Astrocyte of the cerebellum (primary cell): ENCODE data around the gene TRIM44.
"Not testable (repeated sequence)": the region's sequence is repeated elsewhere in the genome, so short reads cannot be mapped to it uniquely, and the experiment has no call there.

Experiments
- DNase-seq: peaks from one replicate; pipeline ENCODE4 v3.0.0-alpha.2; 2011; ENCODE audit warnings: low read depth
- H3K4me3 ChIP-seq: 2 replicates; pipeline ENCODE4 v1.5.1; 2011; ENCODE audit warnings: mild to moderate bottlenecking, low read depth, low read length, moderate library complexity
- CTCF ChIP-seq: IDR thresholded peaks from 2 replicates; pipeline ENCODE4 v1.5.1; 2012; ENCODE audit warnings: low read length, low read depth, moderate library complexity, mild to moderate bottlenecking; ENCODE audit errors: missing control alignments
- in situ Hi-C: cut with HindIII; loops from 2 replicates; pipeline ENCODE4 v1.10.0; 2017; ENCODE audit warnings: low sequenced_read_pairs

The TRIM44 gene

GRCh38 chr11:35752115-35752514, 89.5 kb downstream of the TRIM44 start:
- no peak for DNase-seq
- in situ Hi-C loops = no loop called here
- H3K4me3 ChIP-seq = no peak overlapping the region
- TF ChIP-seq CTCF = no peak

GRCh38 chr11:35753573-35753972, 91.0 kb downstream of the TRIM44 start:
- H3K4me3 ChIP-seq, in situ Hi-C loops, DNase-seq: not testable (repeated sequence)

- H3K4me3 ChIP-seq = not testable (repeated sequence)
These were observed 97.4 kb downstream of the TRIM44 start for GRCh38 chr11:35759951-35760350.

GRCh38 chr11:35761899-35762298, 99.3 kb downstream of the TRIM44 start:
- H3K4me3 ChIP-seq = no peak overlapping the region
- in situ Hi-C loops = no loop called here
- DNase-seq = no peak
- no peak for TF ChIP-seq CTCF

More at GRCh38 chr11:35759951-35760350, 97.4 kb downstream of the TRIM44 start:
- in situ Hi-C loops, DNase-seq: not testable (repeated sequence)

- DNase-seq = no peak
- H3K4me3 ChIP-seq = no peak overlapping the region
- TF ChIP-seq CTCF = no peak
- in situ Hi-C loops = no loop called here
These were observed 100.7 kb downstream of the TRIM44 start for GRCh38 chr11:35763301-35763700.

- in situ Hi-C loops = no loop called here
- DNase-seq = no peak
- TF ChIP-seq CTCF = no peak
- no peak overlapping the region for H3K4me3 ChIP-seq
These were observed 101.2 kb downstream of the TRIM44 start for GRCh38 chr11:35763765-35764164.

- no peak overlapping the region for H3K4me3 ChIP-seq
- DNase-seq = no peak
- in situ Hi-C loops = no loop called here
- no peak for TF ChIP-seq CTCF
These were observed 101.8 kb downstream of the TRIM44 start for GRCh38 chr11:35764417-35764816.

- no peak for DNase-seq
- no peak overlapping the region for H3K4me3 ChIP-seq
- TF ChIP-seq CTCF = no peak
- in situ Hi-C loops = loop anchor here (5.0 kb wide), 1 partner anchor 52 kb away; no protein-coding TSS in a partner anchor
These were observed 102.6 kb downstream of the TRIM44 start for GRCh38 chr11:35765211-35765610.
